H1 (cell line): ENCODE data around the gene PRPF31. TPM values are rescaled to one million over a fixed set of nuclear protein-coding genes. Genes with fewer than 3 reads are reported as not detected.

Experiments
- CTCF ChIA-PET: fragments of 300-600 bp; sonication (Branson Sonifier 250); formaldehyde crosslinking; loops from one replicate; lab custom pipeline; 2021; ENCODE audit not compliant: partially characterized antibody; lab: Charles Lee
- POLR2A ChIA-PET: fragments of 300-600 bp; sonication (Branson Sonifier 250); formaldehyde crosslinking; loops from one replicate; lab custom pipeline; 2021; ENCODE audit warnings: inconsistent platforms; ENCODE audit not compliant: partially characterized antibody; lab: Charles Lee
- DNase-seq, 2 experiments: peaks; one replicate each; pipeline versions ENCODE4 v3.0.0 to v3.0.0-alpha.2; 2010 to 2022; ENCODE audit warnings: low spot score in 2 of 2, low read depth in 1 of 2, mixed read lengths in 1 of 2
- FAIRE-seq: peaks from 2 replicates; lab custom pipeline; 2011; peaks lifted over from hg19 to GRCh38; lab: Jason Lieb, UNC
- H2AFZ ChIP-seq: 2 replicates; pipeline ENCODE4 v1.8.1; 2012; ENCODE audit warnings: low read length, inconsistent platforms
- H2AK5ac ChIP-seq: 2 replicates; pipeline ENCODE4 v1.6.1; 2013; ENCODE audit warnings: low read depth, low read length
- H2BK120ac ChIP-seq: replicated peaks from 2 replicates; pipeline ENCODE3; 2013; ENCODE audit warnings: low read depth, low read length, inconsistent platforms
- H2BK12ac ChIP-seq: 2 replicates; pipeline ENCODE4 v1.6.1; 2013; ENCODE audit warnings: low read depth, low read length
- H2BK15ac ChIP-seq: 2 replicates; pipeline ENCODE4 v1.6.1; 2013; ENCODE audit warnings: low read length
- H2BK20ac ChIP-seq: 2 replicates; pipeline ENCODE4 v1.6.1; 2013; ENCODE audit warnings: low read length
- H2BK5ac ChIP-seq: 2 replicates; pipeline ENCODE4 v1.6.1; 2013; ENCODE audit warnings: low read depth, low read length
- H3K14ac ChIP-seq: 2 replicates; pipeline ENCODE4 v1.6.1; 2013; ENCODE audit warnings: inconsistent platforms; ENCODE audit not compliant: insufficient read length
- H3K18ac ChIP-seq: 2 replicates; pipeline ENCODE4 v1.6.1; 2013; ENCODE audit warnings: low read length; ENCODE audit errors: extremely low read depth
- H3K23ac ChIP-seq: 2 replicates; pipeline ENCODE4 v1.6.1; 2013; ENCODE audit warnings: inconsistent platforms; ENCODE audit not compliant: insufficient read length
- H3K23me2 ChIP-seq: 2 replicates; pipeline ENCODE4 v1.6.1; 2013; ENCODE audit warnings: low read depth, low read length
- H3K27ac ChIP-seq: 2 replicates; pipeline ENCODE4 v1.6.1; 2011; ENCODE audit warnings: low read depth, low read length, inconsistent platforms
- H3K27me3 ChIP-seq, 4 experiments: replicated peaks in 1 of 4; 1 replicate in 1 of 4; 2 replicates in 3 of 4; pipeline versions ENCODE4 v1.6.1 to v1.8.1; 2011 to 2013; ENCODE audit warnings: low read length in 3 of 4, mild to moderate bottlenecking in 3 of 4, inconsistent platforms in 2 of 4, mixed read lengths in 2 of 4, moderate library complexity in 1 of 4; ENCODE audit not compliant: control insufficient read depth in 3 of 4, insufficient read depth in 3 of 4; ENCODE audit errors: extremely low read depth in 1 of 4
- H3K36me3 ChIP-seq, 4 experiments: 2 replicates each; pipeline versions ENCODE4 v1.6.1 to v1.8.1; 2011 to 2013; ENCODE audit warnings: mild to moderate bottlenecking in 4 of 4, low read length in 3 of 4, moderate library complexity in 2 of 4, control low read depth in 1 of 4, inconsistent platforms in 1 of 4; ENCODE audit not compliant: insufficient read depth in 4 of 4, control insufficient read depth in 2 of 4
- H3K4ac ChIP-seq: replicated peaks from 2 replicates; pipeline ENCODE3; 2013; ENCODE audit warnings: low read length, low read depth, mixed read lengths, inconsistent platforms; ENCODE audit not compliant: insufficient read length
- H3K4me1 ChIP-seq, 4 experiments: replicated peaks in 1 of 4; 1 replicate in 1 of 4; 2 replicates in 3 of 4; pipeline versions ENCODE4 v1.6.1 to v1.8.1; 2011 to 2013; ENCODE audit warnings: low read length in 3 of 4, inconsistent platforms in 2 of 4, mixed read lengths in 1 of 4; ENCODE audit not compliant: insufficient read depth in 4 of 4, control insufficient read depth in 3 of 4
- H3K4me2 ChIP-seq, 2 experiments: 2 replicates each; pipeline versions ENCODE4 v1.6.1 to v1.8.1; 2011 to 2013; ENCODE audit warnings: low read depth in 2 of 2, low read length in 2 of 2, control low read depth in 1 of 2, inconsistent platforms in 1 of 2, mild to moderate bottlenecking in 1 of 2; ENCODE audit not compliant: insufficient read depth in 1 of 2
- H3K4me3 ChIP-seq, 4 experiments: fragments of 200-600, 300-600 bp in 1 of 4; sonication (generic), shearing (Covaris generic), sonication (Bioruptor Twin) in 1 of 4; 2 replicates each; pipeline versions ENCODE4 v1.5.1 to v1.8.1; 2011 to 2016; ENCODE audit warnings: low read length in 4 of 4, low read depth in 3 of 4, control low read depth in 2 of 4, inconsistent platforms in 2 of 4, mild to moderate bottlenecking in 2 of 4, mixed read lengths in 1 of 4, moderate library complexity in 1 of 4; ENCODE audit not compliant: insufficient read depth in 2 of 4; ENCODE audit errors: extremely low read depth in 1 of 4
- H3K56ac ChIP-seq: replicated peaks from 2 replicates; pipeline ENCODE3; 2013; ENCODE audit warnings: low read depth, mild to moderate bottlenecking, mixed read lengths, low read length, inconsistent platforms; ENCODE audit not compliant: insufficient read length
- H3K79me1 ChIP-seq: 2 replicates; pipeline ENCODE4 v1.6.1; 2013; ENCODE audit warnings: low read depth, low read length, control low read depth
- H3K79me2 ChIP-seq, 2 experiments: 2 replicates each; pipeline versions ENCODE4 v1.6.1 to v1.8.1; 2012 to 2013; ENCODE audit warnings: low read length in 2 of 2, mild to moderate bottlenecking in 2 of 2, inconsistent platforms in 1 of 2; ENCODE audit not compliant: insufficient read depth in 2 of 2, control insufficient read depth in 1 of 2
- H3K9ac ChIP-seq, 4 experiments: replicated peaks in 1 of 4; 1 replicate in 1 of 4; 2 replicates in 3 of 4; pipeline versions ENCODE4 v1.6.1 to v1.8.1; 2011 to 2013; ENCODE audit warnings: low read depth in 3 of 4, low read length in 3 of 4, control low read depth in 2 of 4, mild to moderate bottlenecking in 2 of 4, moderate library complexity in 2 of 4, inconsistent platforms in 1 of 4; ENCODE audit errors: extremely low read depth in 1 of 4
- H3K9me3 ChIP-seq, 2 experiments: 2 replicates each; pipeline versions ENCODE4 v1.6.1 to v1.8.1; 2012 to 2013; ENCODE audit warnings: mild to moderate bottlenecking in 2 of 2, moderate library complexity in 2 of 2, control low read depth in 1 of 2, inconsistent platforms in 1 of 2, low read depth in 1 of 2, low read length in 1 of 2, mixed read lengths in 1 of 2; ENCODE audit not compliant: insufficient read depth in 2 of 2
- H4K20me1 ChIP-seq, 2 experiments: replicated peaks in 1 of 2; 2 replicates each; pipeline versions ENCODE3 to v1.8.1; 2011 to 2013; ENCODE audit warnings: inconsistent platforms in 2 of 2, low read length in 2 of 2, mild to moderate bottlenecking in 1 of 2; ENCODE audit not compliant: insufficient read depth in 2 of 2, control insufficient read depth in 1 of 2
- H4K5ac ChIP-seq: 2 replicates; pipeline ENCODE4 v1.6.1; 2013; ENCODE audit warnings: low read length, low read depth, mixed read lengths, inconsistent platforms; ENCODE audit not compliant: insufficient read length
- H4K8ac ChIP-seq: 2 replicates; pipeline ENCODE4 v1.8.0; 2013; ENCODE audit warnings: mild to moderate bottlenecking, moderate library complexity, low read length, inconsistent platforms; ENCODE audit not compliant: insufficient read depth; ENCODE audit errors: extremely low read depth
- H4K91ac ChIP-seq: replicated peaks from 2 replicates; pipeline ENCODE3; 2013; ENCODE audit warnings: low read length, mixed read lengths, inconsistent platforms; ENCODE audit not compliant: insufficient read length
- ASH2L ChIP-seq: fragments of 200-600, 300-600 bp; sonication (generic); IDR thresholded peaks from one replicate; pipeline ENCODE4 v1.7.1; 2017; ENCODE audit warnings: low read length
- ATF2 ChIP-seq: IDR thresholded peaks from 2 replicates; pipeline ENCODE4 v1.6.1; 2012; ENCODE audit warnings: low read length, inconsistent platforms
- EZH2 ChIP-seq: fragments of 200-600 bp; sonication (generic); IDR thresholded peaks from 2 replicates; pipeline ENCODE4 v1.7.1; 2012; ENCODE audit warnings: low read depth, mild to moderate bottlenecking, moderate library complexity, low read length, inconsistent platforms; ENCODE audit not compliant: severe bottlenecking
- HDAC2 ChIP-seq, 2 experiments: fragments of 300-600 bp in 1 of 2; sonication (generic) in 1 of 2; IDR thresholded peaks; 2 replicates each; pipeline ENCODE4 v1.6.1; 2011 to 2012; ENCODE audit warnings: low read depth in 2 of 2, low read length in 2 of 2, mild to moderate bottlenecking in 2 of 2, moderate library complexity in 2 of 2, borderline replicate concordance in 1 of 2, inconsistent platforms in 1 of 2
- MAFK ChIP-seq: IDR thresholded peaks from 2 replicates; pipeline ENCODE4 v1.6.1; 2012; ENCODE audit warnings: low read depth, mild to moderate bottlenecking, improper control_type of control experiment, low read length
- WGBS, 2 experiments: shearing (Covaris generic) in 1 of 2; methylation state at CpG; one replicate each; pipeline versions ENCODE4 v1.1.6 to v1.1.7; 2013 to 2015; ENCODE audit warnings: low lambda C conversion rate in 2 of 2, mixed read lengths in 2 of 2, inconsistent platforms in 1 of 2, low coverage in 1 of 2, missing lambda C conversion rate in 1 of 2; ENCODE audit not compliant: insufficient replicate concordance in 2 of 2, insufficient coverage in 1 of 2, insufficient read length in 1 of 2; ENCODE audit errors: extremely low coverage in 1 of 2, missing lambda C conversion rate in 1 of 2; 5-methylcytosine and 5-hydroxymethylcytosine counted together
- polyA plus RNA-seq, 7 experiments: library from polyadenylated mRNA; depleted of rRNA in 3 of 7; stranded (reverse) in 5 of 7; unstranded in 2 of 7; fragments of >200 nt in 5 of 7; fragments of 200-250 nt in 2 of 7; gene quantifications; 1 replicate in 5 of 7; 2 replicates in 1 of 7; 4 replicates in 1 of 7; pipeline versions ENCODE4 v1.2.1 to v1.2.3, GENCODE V29; 2011 to 2013; ENCODE audit warnings: missing spikeins in 2 of 7, mixed read lengths in 2 of 7
- total RNA-seq: library from RNA; stranded (reverse); fragmentation: NEBNext Ultra II Directional; extraction: Animal tissue kit (Norgen Biotek cat#: 25700); gene quantifications from 2 replicates; pipeline ENCODE4 v1.2.1, GENCODE V29; 2021

Gene PRPF31
- total and polyA plus RNA-seq, 2 of the 8 experiments (the other 6 are each of a cell fraction or from before 2014, with no cell fraction given) = 51.1 to 97.4 TPM

GRCh38 chr19:54121259-54121658, 5.7 kb downstream of the PRPF31 start:
- H3K27ac ChIP-seq = no peak overlapping the region
- H3K18ac ChIP-seq = no peak overlapping the region
- H3K9ac ChIP-seq = no peak overlapping the region
- H3K4me3 ChIP-seq = no peak overlapping the region
- no peak overlapping the region for H4K91ac ChIP-seq
- H3K4me2 ChIP-seq = no peak overlapping the region
- H2AK5ac ChIP-seq = no peak overlapping the region
- H2AFZ ChIP-seq = no peak overlapping the region
- no peaks in the 10 kb centered on the region for H3K9me3 ChIP-seq
- CTCF ChIA-PET = no interaction called here
- H3K14ac ChIP-seq = no peak overlapping the region
- no peak overlapping the region for H2BK15ac ChIP-seq
- H3K23me2 ChIP-seq = no peaks in the 10 kb centered on the region
- no peak overlapping the region for H2BK5ac ChIP-seq
- no peak overlapping the region for H4K8ac ChIP-seq
- peak; percentile 78 for TF ChIP-seq MAFK
- TF ChIP-seq HDAC2 (IDR thresholded peaks at IDR 0.05; ENCODE audit: borderline replicate concordance in 1 of 2, low read depth in 2 of 2, low read length in 2 of 2) = no peak
- no peak for TF ChIP-seq ASH2L
- no peak for TF ChIP-seq EZH2
- no peak for TF ChIP-seq ATF2
- TF ChIP-seq, all 59 proteins: peak for 1
- Histone ChIP-seq H3K27me3 (no peaks in the 10 kb centered on the region), H2BK120ac (no peak overlapping the region), H2BK12ac (no peak overlapping the region), H3K23ac (no peak overlapping the region), H4K5ac (no peak overlapping the region), H4K20me1 (peaks cover 0 to 7% of the 10 kb centered on the region in 2 experiments), H3K4ac (no peak overlapping the region), H3K36me3 (peaks cover 19 to 55% (median 48%) of the 10 kb centered on the region in 4 experiments), H3K79me2 (peaks cover 0 to 9% of the 10 kb centered on the region in 2 experiments; a peak in 2 of 4 replicates), H2BK20ac (no peak overlapping the region), H3K4me1 (peaks cover 0 to 7% (median 2%) of the 10 kb centered on the region in 4 experiments; a peak in 3 of 7 replicates), H3K56ac (no peak overlapping the region), H3K79me1 (peaks cover 12% of the 10 kb centered on the region)
- FAIRE-seq (no peak), DNase-seq (no peak)
- POLR2A ChIA-PET = interaction anchor here (1.3 to 2.1 kb wide), 5 partner anchors 8 to 14 kb away, joined by 4 to 8 read pairs (median 8); no protein-coding TSS in a partner anchor
- 78% methylated on average over 6 of the region's 10 CpGs; no CpG with 5 or more reads in 1 of the 2 experiments for WGBS, 2 experiments
